Measurements from ENCODE around the gene AMIGO3.

Gene AMIGO3

DNA sequence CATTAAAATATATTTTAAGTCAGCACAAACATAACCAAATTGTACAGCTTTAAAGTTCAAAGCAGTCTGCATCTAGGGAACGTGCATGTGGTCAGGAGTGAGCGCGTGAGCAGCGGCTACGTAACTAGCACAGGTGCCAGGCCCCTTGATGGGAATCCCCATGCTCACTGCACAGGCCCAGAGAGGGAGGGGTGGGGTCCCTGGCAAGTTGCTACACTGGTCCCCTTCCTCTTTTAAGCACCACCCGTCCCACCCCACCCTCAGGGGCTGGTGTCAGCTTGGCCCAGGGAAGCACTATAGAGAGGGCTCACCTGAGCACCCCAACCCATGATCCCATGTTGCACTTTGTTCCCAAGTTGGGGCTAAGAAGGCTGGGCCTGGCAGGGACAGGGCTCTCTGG, 5.1 kb upstream of the AMIGO3 start:
- peak; percentile 14 for DNase-seq (ENCODE audit: low spot score)

DNA sequence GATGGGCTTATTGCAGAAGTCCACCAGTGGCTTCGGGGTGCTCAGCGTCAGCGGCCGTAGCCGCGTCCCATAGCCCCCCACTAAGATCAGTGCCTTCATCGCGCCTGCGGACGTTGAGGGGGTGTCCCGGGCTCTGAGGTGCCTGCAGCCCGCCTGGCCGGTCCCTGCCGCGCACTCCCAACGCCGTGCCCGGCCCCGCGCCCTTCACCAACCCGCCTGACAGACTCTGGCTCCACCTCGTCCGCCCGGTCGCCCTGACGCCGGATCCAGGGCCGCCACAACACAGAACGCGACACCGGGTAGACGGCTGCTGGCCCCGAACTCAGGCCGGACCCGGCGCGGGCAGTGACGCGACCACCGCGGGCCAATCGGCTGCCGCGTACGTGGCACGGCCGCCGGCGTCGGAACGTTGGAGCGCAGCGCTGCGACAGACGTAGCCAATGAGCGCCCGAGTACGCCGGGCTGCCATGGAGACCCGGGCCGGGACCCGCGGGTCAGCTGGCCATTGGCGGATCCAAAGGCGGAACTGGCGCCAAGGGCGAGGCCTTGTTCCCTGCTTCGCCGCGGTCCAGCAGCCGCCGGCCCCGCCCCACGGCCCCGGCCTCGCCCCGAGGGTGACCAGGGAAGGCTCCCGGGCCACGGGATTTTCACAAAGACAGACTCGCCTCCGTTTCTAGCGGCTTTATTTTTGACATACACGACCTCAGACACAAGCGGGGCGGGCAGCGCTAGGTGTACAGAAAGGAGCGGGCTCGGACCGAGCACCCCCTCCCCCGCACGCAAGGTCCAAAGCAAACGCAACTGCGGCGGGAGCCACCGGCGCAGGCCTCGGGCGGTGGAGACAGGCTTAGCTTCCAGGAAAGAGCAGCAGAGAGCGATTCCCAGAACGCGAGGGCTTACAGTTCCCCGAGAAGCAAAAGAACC, 4.4 kb upstream of the AMIGO3 start, which contains the start of gene GMPPB:
Gene GMPPB, minus strand, starts transcription at position 324 of the 924 bp plus-strand sequence. Its CDS starts 225 bp downstream, at position 99.
- peak; percentile 91 for DNase-seq (ENCODE audit: low spot score)

DNA sequence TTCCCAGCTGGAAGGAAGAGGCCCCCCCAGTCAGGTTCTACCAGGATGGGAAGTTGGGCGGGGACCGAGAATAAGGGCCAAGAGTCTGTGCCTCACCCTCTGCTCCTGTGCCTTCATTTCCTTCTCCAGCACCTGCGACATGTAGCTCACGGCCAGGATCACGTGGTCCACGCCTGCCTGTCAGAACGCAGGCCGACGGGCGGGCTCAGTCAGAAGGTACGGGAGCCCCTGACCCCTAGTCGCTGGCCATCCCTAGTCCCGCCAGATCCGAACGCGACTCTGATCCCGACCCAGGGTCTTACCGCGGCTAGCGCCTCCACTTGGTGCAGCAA, 3.8 kb upstream of the AMIGO3 start:
- DNase-seq (ENCODE audit: low spot score) = peak; percentile 51

- no peak for DNase-seq (ENCODE audit: low spot score)
Measured at GRCh38 chr3:49722896-49723295, 3.4 kb upstream of the AMIGO3 start.

GRCh38 chr3:49721896-49722781, 2.7 kb upstream of the AMIGO3 start:
- no peak for DNase-seq (ENCODE audit: low spot score)

DNA sequence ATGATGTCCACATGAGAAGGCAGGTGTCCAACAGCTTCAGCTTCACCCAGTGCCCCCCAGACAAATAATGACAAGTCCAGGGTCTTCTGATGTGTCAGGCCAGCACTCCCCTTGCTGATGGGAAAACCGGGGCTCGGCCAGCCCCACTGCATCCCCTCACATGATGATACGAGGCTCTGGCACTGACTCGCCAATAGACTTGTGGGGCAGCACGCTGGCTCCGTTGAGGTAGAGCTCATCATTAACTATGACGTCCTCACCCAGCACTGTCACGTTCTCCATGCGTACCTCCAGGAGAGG, 2.1 kb upstream of the AMIGO3 start:
- DNase-seq (ENCODE audit: low spot score) = no peak

- no peak for DNase-seq (ENCODE audit: low spot score)
Measured at GRCh38 chr3:49720855-49721595, 1.5 kb upstream of the AMIGO3 start.

GRCh38 chr3:49718858-49719213, 648 bp downstream of the AMIGO3 start:
- DNase-seq (ENCODE audit: low spot score) = peak; percentile 4

- DNase-seq (ENCODE audit: low spot score) = no peak
Measured at GRCh38 chr3:49717959-49718857, 1.3 kb downstream of the AMIGO3 start.

GRCh38 chr3:49717211-49717958, 2.1 kb downstream of the AMIGO3 start:
- no peak for DNase-seq (ENCODE audit: low spot score)

- DNase-seq (ENCODE audit: low spot score) = no peak
Measured at GRCh38 chr3:49716691-49717210, 2.7 kb downstream of the AMIGO3 start.

GRCh38 chr3:49716169-49716568, 3.3 kb downstream of the AMIGO3 start:
- no peak for DNase-seq (ENCODE audit: low spot score)

DNA sequence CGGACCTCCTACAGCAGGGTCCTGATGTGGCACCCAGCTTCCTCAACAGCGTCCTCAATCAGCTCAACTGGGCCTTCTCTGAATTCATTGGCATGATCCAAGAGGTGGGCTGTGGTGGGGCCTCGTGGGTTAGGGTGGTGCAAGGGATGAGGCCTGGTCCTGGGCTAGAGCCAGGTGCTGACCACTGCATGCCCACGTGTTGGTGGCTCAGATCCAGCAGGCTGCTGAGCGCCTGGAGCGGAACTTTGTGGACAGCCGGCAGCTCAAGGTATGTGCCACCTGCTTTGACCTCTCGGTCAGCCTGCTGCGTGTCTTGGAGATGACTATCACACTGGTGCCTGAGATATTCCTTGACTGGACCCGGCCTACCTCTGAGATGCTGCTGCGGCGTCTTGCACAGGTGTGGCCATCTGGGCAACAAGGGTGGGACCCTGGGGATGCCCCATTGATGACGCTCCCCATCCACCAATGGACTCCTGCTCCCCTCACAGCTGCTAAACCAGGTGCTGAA, 3.8 kb downstream of the AMIGO3 start:
- no peak for DNase-seq (ENCODE audit: low spot score)

- no peak for DNase-seq (ENCODE audit: low spot score)
Measured at GRCh38 chr3:49714728-49715550, 4.5 kb downstream of the AMIGO3 start.

GRCh38 chr3:49713336-49714105, 6.0 kb downstream of the AMIGO3 start:
- DNase-seq (ENCODE audit: low spot score) = no peak

DNA sequence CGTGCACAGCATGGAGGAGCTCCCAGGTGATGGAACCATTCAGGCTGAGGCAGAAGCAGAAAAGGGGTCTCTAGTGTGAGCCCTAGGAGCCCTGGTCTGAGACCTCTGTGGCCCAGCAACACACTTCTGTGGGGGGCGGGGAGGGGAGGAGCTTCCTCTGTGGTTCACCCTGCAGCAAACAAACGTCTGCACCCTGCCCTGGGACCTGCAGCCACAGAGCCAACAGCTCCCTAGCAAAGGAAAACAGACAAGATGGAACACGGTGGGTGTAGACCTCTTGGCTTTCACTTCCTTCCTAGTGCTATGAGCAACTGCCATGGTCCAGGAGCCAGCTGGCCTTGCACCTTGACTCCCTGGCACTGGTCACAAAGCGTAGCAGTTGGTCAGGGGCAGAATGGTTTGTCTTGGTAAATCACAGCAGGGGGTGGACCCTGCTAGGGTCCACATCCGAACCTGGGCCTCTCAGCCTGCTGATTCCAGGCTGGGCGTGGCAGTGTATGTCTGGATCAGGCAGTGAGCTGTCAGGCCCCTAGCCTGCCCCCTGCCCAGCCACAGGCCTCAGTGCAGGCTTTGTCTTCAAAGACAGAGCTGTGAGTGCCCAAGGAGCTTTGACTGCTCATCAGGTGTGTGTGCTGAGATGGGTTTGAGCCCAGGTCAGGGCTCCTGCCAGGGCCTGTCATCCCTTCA, 6.7 kb downstream of the AMIGO3 start:
- no peak for DNase-seq (ENCODE audit: low spot score)

DNA sequence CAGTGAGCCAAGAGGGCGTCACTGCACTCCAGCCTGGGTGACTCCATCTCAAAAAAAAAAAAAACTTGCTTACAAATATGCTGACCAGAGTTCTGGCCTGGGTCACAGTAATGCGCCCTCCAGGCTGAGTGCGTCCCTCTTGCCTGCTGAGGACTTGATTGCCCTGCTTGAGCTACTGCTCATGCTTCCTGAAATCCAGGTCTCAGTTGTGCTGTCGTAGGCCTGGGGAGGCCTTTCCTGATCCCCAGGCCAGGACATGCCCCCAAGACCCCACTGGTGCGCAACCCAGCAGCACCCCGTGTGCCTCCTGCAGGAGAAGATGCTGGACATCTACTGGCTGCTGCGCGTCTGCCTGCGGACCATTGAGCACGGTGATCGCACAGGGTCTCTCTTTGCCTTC, 7.3 kb downstream of the AMIGO3 start:
- DNase-seq (ENCODE audit: low spot score) = no peak

DNA sequence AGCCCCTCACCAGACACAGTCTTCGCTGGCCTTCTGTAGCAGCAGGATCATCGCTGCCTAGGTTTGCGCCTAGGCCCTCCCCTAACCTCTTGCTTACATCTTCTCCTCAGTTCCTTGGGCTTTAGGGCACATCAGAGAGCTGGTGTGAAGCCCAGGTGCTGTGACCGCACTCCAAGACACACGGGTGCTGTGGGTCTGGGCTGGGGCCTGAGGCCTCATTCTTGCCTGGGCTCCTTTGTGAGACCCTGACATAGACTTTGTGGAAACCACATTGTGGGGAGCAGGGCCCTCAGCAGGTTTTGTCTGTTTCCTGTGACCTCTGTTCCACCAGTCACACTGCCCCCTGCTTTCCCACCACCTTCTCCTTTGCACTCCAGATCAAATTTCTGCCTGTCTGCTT, 8.0 kb downstream of the AMIGO3 start:
- no peak for DNase-seq (ENCODE audit: low spot score)

All from CD4-positive, alpha-beta T cell treated with Interleukin-2 at 100 ng/mL for 4 hours (primary cell).